RPMI7951 (cell line): ENCODE results near the gene KIRREL3. TPM values are rescaled to one million over a fixed set of nuclear protein-coding genes. Genes with fewer than 3 reads are reported as not detected.

ENCODE experiments used
- DNase-seq: peaks from one replicate; pipeline ENCODE4 v3.0.0-alpha.2; 2012; ENCODE audit warnings: low read depth
- total RNA-seq: library from RNA; depleted of rRNA; stranded (reverse); fragments of >200 nt; shearing (Covaris generic); gene quantifications from 2 replicates; pipeline ENCODE4 v1.2.3, GENCODE V29; 2014

The KIRREL3 gene
- total RNA-seq, 1 experiment from 2014 or later: 0.24 TPM

GRCh38 chr11:126489836-126490660 is 510.5 kb downstream of the KIRREL3 start:
- no peak for DNase-seq

GRCh38 chr11:126488591-126489370 is 511.8 kb downstream of the KIRREL3 start:
- DNase-seq: no peak

GRCh38 chr11:126487711-126488110 is 512.9 kb downstream of the KIRREL3 start:
- DNase-seq: no peak

DNA sequence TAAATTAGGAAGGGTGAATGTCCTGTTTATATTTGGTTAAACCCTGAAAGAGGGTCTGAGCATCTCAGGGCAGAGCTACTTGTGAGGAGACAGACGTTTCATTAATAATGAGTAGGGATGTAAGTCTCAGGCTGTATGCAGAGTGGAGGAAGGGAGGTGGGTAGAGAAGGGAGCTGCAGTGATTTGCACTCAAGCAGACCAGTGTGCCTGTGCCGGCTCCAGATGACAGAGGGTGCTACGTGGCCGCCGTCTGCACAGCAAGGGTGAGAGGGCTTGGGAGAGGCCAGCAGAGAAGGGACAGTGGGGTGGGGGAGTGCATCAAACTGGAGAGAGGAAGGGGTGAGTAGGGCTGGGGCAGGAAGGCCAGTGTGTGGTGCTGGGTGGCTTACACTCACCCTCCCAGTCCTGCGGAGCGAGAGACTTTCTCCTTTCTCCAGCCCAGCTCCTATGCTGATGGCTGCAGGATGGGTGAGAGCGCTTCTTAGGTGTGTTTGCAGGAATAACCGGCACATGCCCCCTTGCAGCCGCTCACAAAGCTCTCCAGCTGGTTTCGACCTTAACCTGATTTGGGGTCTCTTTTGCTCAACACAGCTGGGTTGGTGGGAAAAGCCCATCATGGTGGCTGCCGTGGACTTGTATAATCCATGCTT is 514.5 kb downstream of the KIRREL3 start:
- no peak for DNase-seq

DNA sequence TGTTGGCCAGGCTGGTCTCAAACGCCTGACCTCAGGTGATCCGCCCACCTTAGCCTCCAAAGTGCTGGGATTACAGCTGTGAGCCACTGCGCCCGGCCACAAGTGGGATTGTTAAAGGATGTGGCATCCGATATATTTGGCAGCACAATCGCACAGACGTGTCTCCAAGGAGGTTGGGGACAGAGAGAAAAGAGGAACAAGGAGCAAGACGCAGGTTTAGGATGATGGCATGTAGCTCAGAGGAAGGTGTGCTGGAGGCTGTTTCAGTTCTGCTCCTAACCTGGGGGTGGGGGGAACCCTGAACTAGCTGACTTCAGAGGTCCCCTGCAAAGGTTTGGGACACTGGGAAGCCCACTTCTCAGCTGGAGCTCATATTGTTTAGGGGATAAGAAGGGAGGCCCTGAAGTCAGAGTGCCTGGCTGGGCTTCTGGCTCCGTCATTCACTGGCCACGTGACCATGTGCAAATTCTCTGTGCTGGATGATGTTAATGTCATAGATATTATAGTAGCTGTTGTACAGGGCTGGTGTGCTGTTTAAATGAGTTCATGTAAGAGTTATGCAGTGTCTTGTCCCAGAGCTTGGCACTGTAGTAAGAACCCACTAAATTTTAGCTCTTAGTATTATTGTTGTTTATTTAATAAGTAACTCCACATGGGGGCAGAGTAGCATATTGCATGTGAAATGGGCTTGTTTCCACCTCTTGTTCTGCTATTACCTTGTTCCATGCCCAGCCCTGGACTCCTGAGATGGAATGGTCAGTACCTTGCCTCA is 515.4 kb downstream of the KIRREL3 start:
- peak; percentile 3 for DNase-seq

DNA sequence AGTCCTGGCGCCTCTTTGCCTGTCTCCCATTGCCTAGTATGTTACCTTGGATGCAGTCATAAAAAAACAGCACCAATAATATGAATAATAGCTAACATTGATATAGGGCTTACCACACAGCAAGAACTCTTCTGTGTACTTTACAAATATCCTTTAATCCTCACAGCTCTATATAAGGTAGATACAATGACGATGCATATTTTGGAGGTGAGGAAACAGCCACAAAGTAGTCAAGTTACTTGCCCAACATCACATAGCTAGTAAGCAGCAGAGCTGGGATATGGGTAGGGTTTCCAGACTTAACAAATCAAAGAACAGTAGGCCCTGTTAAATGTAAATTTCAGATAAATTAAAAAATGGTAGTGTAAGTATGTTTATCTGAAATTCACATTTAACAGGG is 516.3 kb downstream of the KIRREL3 start:
- DNase-seq: peak; percentile 5

DNA sequence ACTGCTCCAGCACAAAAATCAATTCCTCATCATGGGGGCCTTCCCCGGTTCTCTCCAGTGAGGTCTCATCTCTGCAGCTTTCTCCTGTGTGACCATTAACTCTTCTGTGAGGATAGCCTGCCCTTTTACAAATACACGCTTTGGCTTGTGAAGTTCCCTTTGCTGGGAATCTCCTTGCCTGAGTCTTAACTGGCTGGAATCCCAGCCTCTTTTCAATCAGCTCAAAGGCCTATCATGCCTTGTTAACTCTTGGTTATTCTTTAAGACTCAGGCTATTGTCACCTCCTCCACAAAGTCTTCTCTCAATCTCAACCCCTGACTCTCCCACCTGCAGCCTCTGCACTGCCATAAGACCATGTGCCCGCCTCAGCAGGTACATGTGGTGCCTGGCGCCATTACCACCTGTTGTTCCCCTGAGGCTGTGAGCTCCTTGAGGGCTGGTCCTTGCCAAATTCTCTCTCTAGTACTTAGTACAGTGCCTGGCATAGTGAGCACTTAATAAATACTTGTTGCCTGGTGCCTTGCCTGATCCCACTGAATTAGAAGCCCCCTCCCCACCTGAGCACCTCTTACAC is 516.9 kb downstream of the KIRREL3 start:
- no peak for DNase-seq

- no peak for DNase-seq
These were observed 517.9 kb downstream of the KIRREL3 start for GRCh38 chr11:126482586-126483108.

DNA sequence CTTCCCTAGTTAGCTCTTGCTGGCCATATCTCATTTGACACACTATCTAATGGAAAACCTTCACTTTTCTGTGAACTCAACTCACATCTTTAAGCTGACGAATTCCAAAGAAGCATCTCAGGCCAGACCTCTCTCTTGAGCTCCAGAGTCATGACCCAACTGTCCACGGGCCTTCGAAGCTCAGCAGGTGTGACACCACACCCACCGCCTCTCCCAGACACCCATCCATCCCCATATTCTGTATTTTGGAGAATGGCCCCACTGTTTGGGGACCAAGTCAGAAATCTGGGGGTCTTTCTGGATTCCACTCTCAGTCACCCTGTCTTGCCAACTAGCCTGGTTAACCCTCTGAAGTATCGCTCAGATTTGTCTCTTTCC is 519.3 kb downstream of the KIRREL3 start:
- no peak for DNase-seq

DNA sequence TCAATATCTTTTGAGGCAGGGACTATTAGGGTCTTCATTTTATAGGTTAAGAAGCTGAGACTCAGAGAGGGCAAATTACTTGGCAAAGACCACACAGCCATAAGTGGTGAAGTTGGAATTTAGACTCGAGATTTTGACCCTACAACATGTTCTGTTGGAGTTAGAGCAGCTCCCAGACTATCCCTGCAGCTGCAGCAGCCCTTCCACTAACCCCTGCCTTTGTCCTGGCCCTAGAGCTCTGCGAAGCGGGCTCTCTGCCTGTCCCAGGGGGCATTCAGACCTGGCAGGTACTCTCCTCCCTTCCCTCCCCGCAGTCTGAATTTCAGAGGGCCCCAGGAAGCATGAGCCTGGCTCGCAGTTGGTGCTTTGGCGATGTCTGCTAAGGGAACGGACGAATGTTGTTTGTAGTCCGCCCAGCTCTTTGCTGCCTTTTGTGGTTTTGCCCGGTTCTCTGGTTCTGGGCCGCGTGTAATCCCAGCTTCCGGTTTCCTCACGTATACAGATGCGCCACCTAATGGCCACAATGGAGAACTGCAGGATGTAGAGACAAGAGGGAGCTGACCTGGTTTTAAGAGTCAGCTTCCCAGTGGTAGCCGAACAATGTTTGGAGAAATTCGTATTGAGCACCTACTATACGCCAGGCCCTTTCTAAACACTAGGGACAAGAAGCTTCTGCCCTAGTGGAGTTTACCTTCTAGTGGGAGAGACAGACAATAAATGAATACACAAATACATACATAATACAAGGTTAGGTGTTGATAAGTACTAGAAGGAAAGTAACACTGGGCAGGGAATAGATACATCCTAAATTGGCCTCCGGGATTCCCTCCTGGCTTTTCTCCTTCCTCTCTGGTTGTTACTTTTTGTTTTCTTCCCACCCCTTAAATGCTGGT is 519.9 kb downstream of the KIRREL3 start:
- peak; percentile 86 for DNase-seq

- DNase-seq: no peak
These were observed 520.6 kb downstream of the KIRREL3 start for GRCh38 chr11:126480015-126480409.

DNA sequence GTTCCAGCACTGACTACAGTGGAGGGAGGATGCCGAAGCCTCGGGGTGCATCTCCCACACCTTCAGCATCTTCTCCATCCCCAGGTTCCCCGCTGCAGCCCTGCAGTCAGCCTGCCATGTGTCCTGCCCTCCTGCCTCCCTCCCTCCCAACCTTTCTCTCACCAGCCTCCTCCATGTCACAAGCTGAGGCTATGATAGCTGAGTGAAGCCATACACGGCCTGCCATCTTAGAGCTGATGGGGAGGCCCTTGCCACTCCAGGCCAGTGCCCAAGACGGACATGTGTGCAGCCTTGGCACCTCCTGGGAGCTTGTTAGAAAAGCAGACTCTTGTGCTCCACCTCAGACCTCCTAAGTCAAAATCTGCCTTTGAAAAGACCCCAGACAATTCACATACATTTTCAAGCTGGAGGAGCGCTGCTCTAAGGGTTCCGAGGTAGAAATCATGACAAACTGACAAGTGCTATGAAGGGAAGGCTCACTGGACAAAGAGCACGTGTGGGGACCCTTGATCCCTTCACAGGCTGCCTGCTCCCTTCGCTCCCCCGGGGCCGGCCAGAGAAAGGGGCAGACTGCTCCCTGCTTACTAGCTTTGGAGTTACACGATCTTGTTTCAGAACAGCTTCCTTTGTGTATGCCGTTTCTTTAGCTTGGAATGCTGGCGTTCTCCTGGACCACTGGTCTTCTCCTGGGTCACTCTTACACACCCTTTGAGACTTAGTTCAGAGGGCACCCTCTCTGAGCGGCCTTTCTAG is 521.2 kb downstream of the KIRREL3 start:
- no peak for DNase-seq

DNA sequence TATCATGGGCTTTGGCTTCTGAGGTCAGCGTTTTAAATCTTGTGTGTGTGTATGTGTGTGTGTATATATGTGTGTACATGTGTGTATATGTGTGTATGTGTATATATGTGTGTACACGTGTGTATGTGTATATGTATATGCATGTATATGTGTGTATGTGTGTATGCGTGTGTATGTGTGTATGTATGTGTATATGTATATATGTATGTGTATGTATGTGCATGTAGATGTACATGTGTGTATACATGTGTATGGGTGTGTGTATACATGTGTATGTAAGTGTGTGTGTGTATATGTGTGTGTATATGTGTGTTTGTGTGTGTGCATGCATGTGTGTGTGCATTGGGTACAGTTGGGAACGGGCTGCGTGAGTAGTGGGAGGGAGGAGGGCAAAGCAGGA is 522.1 kb downstream of the KIRREL3 start:
- DNase-seq: no peak

DNA sequence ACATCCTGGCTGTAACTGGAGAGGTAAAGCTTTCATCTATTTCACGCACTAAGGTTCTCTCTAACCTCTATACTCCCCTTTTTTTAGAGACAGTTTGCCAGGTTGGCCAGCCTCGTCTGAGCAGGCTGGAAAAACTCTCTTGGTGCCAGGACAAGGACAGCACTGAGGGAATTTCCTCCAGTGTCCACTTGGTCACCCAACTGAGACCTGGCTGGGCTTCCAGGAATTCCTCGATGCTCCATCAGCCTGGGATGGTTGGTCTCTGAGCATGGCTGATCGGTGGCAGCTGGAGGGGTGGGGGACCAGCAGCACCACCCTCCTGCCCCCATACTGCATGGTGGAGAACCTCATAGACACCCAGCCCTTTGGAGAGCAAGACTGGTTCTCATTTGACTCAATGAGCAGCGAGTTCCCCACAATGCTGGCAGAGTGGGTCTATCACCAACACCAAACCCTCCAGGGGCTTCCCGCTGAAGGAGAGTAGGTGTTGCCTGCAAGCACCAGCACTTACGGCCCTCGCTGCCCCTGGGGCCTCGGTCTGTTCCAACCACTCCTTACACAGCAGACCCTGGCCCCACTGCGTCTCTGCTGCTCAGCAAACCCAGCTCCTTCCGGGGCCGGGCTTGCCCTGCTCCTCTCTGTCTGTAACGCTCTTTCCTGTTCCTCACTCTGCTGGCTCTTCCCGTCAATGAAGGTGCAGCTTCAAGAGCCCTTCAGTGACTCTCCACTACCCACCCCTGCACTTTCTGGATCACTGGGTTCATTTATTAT is 522.9 kb downstream of the KIRREL3 start:
- no peak for DNase-seq

DNA sequence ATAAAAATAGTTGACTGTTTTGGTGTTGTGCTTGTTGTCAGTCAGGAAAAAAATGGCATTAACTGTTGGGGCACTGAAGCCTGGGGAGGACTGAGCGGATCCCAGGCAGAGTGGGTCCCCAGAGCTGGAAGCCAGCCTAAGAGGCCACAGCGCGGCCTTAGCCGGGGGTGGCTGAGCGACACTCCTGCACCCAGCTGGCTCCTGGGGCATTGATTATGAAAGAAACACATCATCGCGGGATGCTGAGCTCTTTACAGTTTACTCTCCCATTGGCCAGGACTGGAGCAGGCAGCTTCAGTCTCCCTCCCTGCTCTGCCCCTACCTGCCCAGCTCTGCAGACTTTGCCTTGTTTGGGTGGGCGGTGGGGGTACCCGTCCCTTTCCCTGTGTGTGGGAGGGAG is 523.6 kb downstream of the KIRREL3 start:
- DNase-seq: no peak

- no peak for DNase-seq
These were observed 524.2 kb downstream of the KIRREL3 start for GRCh38 chr11:126476266-126476924.

DNA sequence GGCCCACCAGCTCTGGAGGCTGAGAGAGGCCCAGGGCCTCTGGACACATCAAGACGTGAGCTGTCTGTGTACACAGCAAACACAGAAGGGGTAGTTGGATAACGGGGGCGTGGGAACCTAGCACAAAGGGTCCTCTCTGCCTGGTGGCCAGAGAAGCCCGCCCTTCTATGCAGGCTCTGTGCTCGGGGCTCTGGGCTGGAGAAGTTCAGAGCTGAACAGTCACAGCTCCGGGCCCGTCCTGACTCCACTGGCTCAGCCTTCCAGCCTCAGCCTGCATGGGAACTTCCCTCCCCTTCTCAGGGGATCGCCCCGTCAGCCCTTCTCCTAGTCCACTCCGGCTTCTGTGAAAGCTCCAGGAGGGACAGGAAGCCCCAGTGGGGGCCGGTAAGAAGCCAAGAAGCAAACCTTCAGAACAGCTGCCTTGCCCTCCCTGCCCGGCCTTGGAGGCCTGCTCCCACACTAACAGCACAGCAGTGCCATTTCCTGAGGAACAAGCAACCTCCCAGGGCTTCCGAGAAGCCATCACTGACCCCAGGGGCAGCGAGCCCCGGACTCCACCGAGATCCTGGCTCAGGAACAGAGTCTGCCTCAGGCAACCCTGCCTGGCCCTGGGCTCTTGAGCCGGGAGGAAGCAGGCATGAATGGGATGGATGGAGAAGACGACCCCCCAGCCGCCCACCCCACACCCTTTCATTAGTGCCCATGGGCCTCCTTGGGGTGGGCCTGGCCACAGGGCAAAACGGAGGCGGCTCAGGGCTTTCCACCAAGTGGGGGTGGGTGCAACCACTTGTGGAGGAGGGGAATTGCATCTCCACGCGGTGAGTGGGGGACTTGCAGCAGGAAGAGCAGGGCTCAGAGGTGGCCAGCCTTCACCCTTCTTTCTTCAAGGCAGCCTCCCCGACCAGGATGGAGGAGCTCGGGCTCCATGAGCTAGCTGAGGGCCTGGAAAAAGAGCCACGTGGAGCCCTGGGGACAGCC is 525.3 kb downstream of the KIRREL3 start:
- no peak for DNase-seq
